ENCODE measurements around the gene HCN4.

Gene HCN4

DNA sequence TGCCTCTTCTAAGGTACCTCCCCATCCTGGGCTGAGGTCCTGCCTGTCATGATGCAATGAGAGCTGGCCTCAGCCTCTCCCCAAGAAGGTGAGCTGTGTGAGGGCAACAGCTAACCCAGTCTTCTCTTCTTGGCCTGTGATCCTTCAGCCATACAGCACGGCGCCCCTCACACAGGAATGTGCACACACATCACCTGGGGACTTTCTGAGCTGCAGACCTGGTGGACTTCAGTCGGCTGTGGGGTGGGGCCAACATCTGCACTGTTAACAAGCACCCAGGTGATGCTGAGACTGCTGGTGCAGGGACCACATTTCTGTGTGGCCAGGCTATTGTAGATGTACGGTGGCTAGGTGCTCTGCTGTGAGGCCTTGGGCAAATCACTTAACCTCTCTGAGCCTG lies 14.5 kb downstream of the HCN4 start:
- Histone ChIP-seq H3K27me3 (ENCODE audit: insufficient read depth, low read length, poor library complexity, severe bottlenecking) (no peaks in the 10 kb centered on the region), H3K4me1 (ENCODE audit: insufficient read depth, low read length, poor library complexity, severe bottlenecking) (no peaks in the 10 kb centered on the region), H3K9me2 (replicated peaks; ENCODE audit: low read depth, low read length) (no peaks in the 10 kb centered on the region), H3K79me2 (ENCODE audit: insufficient read depth, low read length) (no peaks in the 10 kb centered on the region), H3F3A (ENCODE audit: low read depth) (no peaks in the 10 kb centered on the region), H4K20me1 (ENCODE audit: insufficient read depth, low read length, poor library complexity, severe bottlenecking) (no peaks in the 10 kb centered on the region), H2AFZ (ENCODE audit: low read length) (no peak overlapping the region), H3K9ac (ENCODE audit: low read depth, low read length, poor library complexity, severe bottlenecking) (no peak overlapping the region), H3K36me3 (ENCODE audit: insufficient read depth, low read length) (no peaks in the 10 kb centered on the region), H3K9me3 (ENCODE audit: insufficient read depth, low read depth, low read length) (no peaks in the 10 kb centered on the region), H3K4me2 (ENCODE audit: low read depth, low read length, poor library complexity, severe bottlenecking) (no peak overlapping the region), H3K4me3 (ENCODE audit: low read length, poor library complexity, severe bottlenecking) (no peak overlapping the region)
- TF ChIP-seq EZH2phosphoT487 (IDR thresholded peaks at IDR 0.05; ENCODE audit: borderline replicate concordance), result no peak
- TF ChIP-seq, protein P1, sequence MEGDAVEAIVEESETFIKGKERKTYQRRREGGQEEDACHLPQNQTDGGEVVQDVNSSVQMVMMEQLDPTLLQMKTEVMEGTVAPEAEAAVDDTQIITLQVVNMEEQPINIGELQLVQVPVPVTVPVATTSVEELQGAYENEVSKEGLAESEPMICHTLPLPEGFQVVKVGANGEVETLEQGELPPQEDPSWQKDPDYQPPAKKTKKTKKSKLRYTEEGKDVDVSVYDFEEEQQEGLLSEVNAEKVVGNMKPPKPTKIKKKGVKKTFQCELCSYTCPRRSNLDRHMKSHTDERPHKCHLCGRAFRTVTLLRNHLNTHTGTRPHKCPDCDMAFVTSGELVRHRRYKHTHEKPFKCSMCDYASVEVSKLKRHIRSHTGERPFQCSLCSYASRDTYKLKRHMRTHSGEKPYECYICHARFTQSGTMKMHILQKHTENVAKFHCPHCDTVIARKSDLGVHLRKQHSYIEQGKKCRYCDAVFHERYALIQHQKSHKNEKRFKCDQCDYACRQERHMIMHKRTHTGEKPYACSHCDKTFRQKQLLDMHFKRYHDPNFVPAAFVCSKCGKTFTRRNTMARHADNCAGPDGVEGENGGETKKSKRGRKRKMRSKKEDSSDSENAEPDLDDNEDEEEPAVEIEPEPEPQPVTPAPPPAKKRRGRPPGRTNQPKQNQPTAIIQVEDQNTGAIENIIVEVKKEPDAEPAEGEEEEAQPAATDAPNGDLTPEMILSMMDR (conservative IDR thresholded peaks at IDR 0.05; ENCODE audit: low read length), result no peak

DNA sequence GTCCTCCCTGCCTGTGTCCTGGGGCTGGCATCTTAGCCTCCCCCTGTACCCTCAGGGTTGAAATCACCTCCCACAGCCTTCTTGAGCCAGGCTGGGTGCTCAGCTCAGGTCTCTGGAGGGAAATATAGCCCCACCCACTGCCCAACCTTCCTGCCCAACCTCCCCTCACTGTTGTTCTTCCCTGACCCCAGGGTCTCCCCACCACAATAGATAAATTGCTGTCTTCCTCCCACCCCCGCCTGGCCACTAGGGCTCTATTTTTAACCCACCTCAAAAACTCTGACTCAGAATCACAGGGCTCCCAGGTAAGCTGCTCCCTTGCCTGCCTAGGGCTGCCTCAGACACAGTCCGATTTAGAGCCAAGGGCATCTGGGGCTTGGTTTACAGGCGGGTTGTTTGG lies 15.0 kb downstream of the HCN4 start:
- TF ChIP-seq, protein P1 (conservative IDR thresholded peaks at IDR 0.05; ENCODE audit: low read length), result no peak
- TF ChIP-seq EZH2phosphoT487 (IDR thresholded peaks at IDR 0.05; ENCODE audit: borderline replicate concordance), result no peak
- Histone ChIP-seq H4K20me1 (ENCODE audit: insufficient read depth, low read length, poor library complexity, severe bottlenecking) (no peaks in the 10 kb centered on the region), H3K79me2 (ENCODE audit: insufficient read depth, low read length) (no peaks in the 10 kb centered on the region), H2AFZ (ENCODE audit: low read length) (no peak overlapping the region), H3K27me3 (ENCODE audit: insufficient read depth, low read length, poor library complexity, severe bottlenecking) (no peaks in the 10 kb centered on the region), H3K9ac (ENCODE audit: low read depth, low read length, poor library complexity, severe bottlenecking) (no peak overlapping the region), H3K4me2 (ENCODE audit: low read depth, low read length, poor library complexity, severe bottlenecking) (no peak overlapping the region), H3K9me3 (ENCODE audit: insufficient read depth, low read depth, low read length) (no peaks in the 10 kb centered on the region), H3K4me3 (ENCODE audit: low read length, poor library complexity, severe bottlenecking) (no peak overlapping the region), H3F3A (ENCODE audit: low read depth) (no peaks in the 10 kb centered on the region), H3K36me3 (ENCODE audit: insufficient read depth, low read length) (no peaks in the 10 kb centered on the region), H3K4me1 (ENCODE audit: insufficient read depth, low read length, poor library complexity, severe bottlenecking) (no peaks in the 10 kb centered on the region), H3K9me2 (replicated peaks; ENCODE audit: low read depth, low read length) (no peaks in the 10 kb centered on the region)

DNA sequence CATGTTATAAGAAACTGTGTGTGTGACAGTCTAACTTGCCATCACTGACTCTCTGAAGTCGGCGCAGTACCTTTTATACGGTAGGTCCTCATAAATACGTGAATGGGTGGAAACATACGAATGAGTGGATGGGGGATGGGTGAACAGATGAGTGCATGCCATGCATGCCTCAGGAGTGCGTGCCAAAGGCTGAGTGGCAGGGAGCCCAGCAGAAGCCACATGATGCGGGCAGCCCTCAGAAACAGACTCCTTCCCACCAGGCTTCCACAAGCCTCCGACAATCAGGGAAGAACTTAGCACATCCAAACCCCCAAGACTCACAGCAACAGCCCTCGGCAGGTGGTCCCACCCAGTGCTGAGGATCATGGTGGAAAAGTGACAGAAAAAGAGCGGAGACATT lies 16.7 kb downstream of the HCN4 start:
- TF ChIP-seq, protein P1 (conservative IDR thresholded peaks at IDR 0.05; ENCODE audit: low read length), result no peak
- TF ChIP-seq EZH2phosphoT487 (IDR thresholded peaks at IDR 0.05; ENCODE audit: borderline replicate concordance), result no peak
- H3K27me3 ChIP-seq (ENCODE audit: insufficient read depth, low read length, poor library complexity, severe bottlenecking), result no peaks in the 10 kb centered on the region
- no peaks in the 10 kb centered on the region for H3K9me2 ChIP-seq (replicated peaks; ENCODE audit: low read depth, low read length)
- H3K4me2 ChIP-seq (ENCODE audit: low read depth, low read length, poor library complexity, severe bottlenecking), result no peak overlapping the region
- no peaks in the 10 kb centered on the region for H3F3A ChIP-seq (ENCODE audit: low read depth)
- H3K4me3 ChIP-seq (ENCODE audit: low read length, poor library complexity, severe bottlenecking), result no peak overlapping the region
- H3K79me2 ChIP-seq (ENCODE audit: insufficient read depth, low read length), result no peaks in the 10 kb centered on the region
- no peak overlapping the region for H3K9ac ChIP-seq (ENCODE audit: low read depth, low read length, poor library complexity, severe bottlenecking)
- no peaks in the 10 kb centered on the region for H3K36me3 ChIP-seq (ENCODE audit: insufficient read depth, low read length)
- H2AFZ ChIP-seq (ENCODE audit: low read length), result no peak overlapping the region
- H4K20me1 ChIP-seq (ENCODE audit: insufficient read depth, low read length, poor library complexity, severe bottlenecking), result no peaks in the 10 kb centered on the region
- no peaks in the 10 kb centered on the region for H3K9me3 ChIP-seq (ENCODE audit: insufficient read depth, low read depth, low read length)
- H3K4me1 ChIP-seq (ENCODE audit: insufficient read depth, low read length, poor library complexity, severe bottlenecking), result no peaks in the 10 kb centered on the region

Data from Loucy (cell line).